IPS-11a (cell line): ENCODE measurements around the gene USP10.

Experiments used
- H3K4me3 ChIP-seq: one replicate; pipeline ENCODE4 v1.5.1; 2013; ENCODE audit warnings: low read depth, low read length, control low read depth

USP10 gene

DNA sequence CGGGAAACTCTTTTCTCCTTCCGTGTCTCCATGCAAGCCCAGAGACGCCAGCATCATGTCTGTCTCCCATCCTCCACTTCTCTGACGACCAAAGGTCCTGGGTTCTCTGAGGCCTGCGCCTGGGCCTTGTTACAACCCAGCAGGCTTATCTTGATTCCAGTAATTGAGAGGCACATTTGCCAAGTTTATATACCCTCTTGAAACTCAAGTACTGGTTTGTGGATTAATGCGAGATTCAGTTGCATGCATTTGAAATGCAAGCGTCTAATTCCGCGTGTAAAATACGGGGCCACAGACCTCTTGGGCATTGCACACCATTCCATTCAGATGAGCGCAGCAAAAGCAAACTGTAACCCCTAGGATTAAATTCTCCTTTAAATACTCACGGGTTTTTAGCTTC lies 91.3 kb downstream of the USP10 start:
- H3K4me3 ChIP-seq = no peak overlapping the region

DNA sequence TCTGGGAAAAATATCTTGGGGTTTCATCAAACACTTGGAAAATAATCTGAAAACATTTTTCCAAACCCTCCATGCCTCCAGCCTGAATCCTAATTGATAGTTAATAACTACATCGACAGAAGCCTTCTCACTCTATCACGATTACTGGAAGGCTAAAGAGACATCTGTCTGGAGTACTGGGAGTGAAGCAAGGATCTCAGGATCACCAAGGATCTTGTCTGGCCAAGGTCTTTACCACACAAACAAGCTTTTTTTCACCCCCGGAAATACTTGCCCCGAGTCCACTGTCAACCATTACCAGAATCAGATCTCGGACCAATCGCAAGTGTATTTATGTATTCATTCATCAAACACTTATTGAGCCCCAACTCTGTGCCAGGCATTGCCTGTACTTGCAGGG lies 91.7 kb downstream of the USP10 start:
- no peak overlapping the region for H3K4me3 ChIP-seq

DNA sequence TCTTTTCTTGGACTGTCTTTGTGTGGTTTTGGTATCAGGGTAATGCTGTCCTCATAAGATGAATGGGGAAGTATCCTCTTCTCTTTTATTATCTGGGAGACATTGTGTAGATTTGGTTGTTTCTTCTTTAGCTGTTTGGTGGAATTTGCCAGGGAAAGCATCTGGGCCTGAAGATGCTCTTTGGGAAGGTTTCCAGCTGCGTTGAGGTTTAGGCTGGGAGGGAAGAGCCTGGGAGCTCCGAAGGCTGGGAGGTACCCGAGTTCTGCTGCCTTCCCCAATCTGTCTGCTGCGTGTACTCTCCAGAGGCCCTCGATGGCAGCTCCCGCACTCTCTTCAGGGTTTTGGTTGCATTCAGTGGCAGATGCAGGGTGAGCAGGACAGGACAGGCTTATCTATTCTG lies 94.4 kb downstream of the USP10 start:
- H3K4me3 ChIP-seq = no peak overlapping the region

DNA sequence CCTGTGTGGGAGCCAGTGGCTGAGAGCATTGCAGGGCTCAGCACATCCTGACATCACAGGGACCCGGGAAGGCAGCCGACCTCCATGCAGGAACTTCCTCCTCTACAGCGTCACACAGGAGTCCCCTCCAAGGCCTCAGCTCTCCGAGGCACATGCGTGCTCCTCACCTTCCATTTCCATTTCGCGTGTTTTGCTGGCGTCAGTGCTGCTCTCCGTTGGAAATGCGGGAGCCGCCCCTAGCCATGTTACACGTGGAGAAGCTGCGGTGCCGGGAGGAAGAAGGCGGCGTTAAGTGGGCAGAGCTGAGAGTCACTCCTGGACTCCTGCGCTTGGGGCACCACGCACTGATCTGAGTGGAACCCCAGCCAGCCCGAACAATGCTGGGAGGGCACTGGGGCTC lies 94.8 kb downstream of the USP10 start:
- no peak overlapping the region for H3K4me3 ChIP-seq

DNA sequence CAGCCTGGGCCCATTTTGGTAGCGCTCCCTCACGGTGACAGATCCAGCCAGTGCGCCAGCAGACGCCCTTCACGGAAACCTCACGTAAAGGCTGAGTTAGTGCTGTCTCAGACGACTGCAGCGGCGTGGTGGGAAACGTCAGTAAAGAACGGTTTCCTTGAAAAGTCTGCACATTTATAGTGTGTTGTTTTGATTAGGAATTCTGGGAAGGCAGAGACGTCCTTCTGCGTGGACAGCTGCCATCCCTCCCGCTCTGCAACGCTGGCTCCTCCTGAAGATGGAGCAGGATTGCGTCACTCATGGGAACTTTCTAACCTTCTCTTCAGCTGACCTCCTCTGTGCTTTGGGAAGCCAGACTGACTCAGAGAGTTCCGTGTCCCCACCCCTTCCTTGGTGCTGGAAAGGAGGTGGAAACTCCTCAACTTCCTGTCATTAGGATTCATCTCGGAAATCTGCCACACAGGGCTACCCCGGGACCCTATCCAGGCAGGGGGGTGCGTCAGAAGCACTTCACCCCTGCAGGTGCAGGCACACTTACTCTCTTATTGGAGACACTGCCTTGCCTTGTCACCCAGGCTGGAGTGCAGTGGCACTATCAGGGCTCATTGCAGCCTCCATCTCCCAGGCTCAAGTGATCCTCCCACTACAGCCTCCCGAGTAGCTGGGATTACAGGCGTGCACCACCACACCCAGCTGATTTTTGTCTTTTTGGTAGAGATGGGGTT lies 95.7 kb downstream of the USP10 start:
- no peak overlapping the region for H3K4me3 ChIP-seq

DNA sequence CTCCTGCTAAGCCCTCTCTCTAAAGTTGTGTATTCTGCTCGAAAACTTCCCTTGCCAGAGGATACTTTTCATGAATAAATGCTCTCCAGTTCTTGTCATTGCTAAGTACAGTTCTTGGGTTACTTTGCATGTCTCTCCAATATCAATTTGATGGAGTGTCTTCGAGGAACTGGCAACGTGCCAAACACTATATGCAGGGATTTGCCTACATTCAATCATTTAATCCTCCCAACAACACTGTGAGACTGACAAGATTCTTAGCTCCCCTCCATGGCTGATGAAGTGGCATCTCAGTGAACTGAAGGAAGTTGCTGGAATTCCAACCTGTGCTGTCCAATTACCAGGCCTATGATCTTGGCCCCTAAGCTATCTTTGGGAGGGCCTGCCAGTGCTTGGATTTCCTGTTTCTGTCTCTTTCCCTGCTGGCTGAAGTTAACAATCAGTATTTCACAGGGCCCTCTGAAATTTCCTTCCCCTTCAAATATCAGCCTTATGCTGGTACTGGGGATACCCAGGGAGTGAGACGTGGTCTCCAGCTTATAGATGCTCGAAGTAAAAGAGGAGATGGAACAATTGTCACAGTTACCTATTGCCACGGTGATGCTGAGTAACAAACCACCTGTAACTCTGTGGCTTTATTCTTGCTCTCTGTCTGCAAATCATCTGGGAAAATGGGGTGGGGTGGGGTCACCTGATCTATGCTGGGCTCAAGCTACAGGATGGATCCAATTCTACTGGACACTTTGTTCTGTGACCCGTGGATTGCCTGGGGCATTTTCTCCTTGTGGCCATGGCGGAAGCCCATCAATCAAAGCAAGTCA lies 100.6 kb downstream of the USP10 start:
- no peak overlapping the region for H3K4me3 ChIP-seq

GRCh38 chr16:84803146-84803545 lies 103.3 kb downstream of the USP10 start:
- no peak overlapping the region for H3K4me3 ChIP-seq

GRCh38 chr16:84804326-84804725 lies 104.5 kb downstream of the USP10 start:
- H3K4me3 ChIP-seq = no peak overlapping the region

DNA sequence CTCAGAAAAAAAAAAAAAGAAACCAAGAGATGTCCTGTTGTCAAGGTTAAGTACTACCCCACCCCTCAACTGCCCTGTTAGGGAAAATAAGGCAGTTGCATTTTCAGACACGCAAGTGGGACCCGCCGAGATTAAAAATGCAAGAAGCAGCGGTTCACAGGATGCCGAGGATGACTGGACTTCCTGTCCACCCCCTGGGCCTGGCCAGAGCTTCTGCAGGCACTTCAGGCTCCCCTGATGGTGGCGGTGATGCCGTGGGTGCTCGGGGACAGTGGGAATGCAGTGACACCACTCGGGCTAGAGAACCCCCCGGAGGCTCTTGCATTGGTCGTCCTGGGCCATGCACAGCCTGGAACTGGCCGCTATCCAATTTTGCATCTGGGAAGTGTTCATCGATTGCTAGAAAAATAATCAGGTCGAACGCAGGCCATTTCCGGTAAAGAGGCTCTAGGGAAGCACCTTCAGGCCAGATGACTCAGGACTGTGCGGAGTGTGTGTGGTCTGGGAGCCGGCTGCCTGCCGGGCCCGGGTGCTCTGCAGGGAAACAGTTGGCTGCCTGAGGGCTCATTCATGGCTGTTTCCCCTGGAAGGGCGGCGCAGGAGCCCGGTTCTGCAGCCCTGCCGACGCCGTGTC lies 106.6 kb downstream of the USP10 start:
- no peak overlapping the region for H3K4me3 ChIP-seq

DNA sequence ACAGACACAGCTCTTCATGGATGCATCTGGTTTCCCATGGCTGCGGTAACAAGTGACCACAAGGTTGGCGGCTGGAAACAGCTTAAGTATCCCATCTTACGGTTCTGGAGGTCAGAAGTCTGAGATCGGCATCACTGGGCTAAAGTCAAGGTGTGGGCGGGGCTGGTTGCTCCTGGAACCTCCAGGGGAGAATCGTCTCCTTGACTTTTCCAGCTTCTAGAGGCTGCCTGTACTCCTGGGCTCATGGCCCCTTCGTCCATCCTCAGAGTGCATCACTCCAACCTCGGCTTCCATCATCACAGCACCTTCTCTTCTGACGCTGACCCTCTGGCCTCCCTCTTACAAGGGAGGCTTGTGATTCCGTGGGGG lies 107.1 kb downstream of the USP10 start:
- H3K4me3 ChIP-seq = no peak overlapping the region

GRCh38 chr16:84807776-84808175 lies 108.0 kb downstream of the USP10 start:
- H3K4me3 ChIP-seq = no peak overlapping the region

DNA sequence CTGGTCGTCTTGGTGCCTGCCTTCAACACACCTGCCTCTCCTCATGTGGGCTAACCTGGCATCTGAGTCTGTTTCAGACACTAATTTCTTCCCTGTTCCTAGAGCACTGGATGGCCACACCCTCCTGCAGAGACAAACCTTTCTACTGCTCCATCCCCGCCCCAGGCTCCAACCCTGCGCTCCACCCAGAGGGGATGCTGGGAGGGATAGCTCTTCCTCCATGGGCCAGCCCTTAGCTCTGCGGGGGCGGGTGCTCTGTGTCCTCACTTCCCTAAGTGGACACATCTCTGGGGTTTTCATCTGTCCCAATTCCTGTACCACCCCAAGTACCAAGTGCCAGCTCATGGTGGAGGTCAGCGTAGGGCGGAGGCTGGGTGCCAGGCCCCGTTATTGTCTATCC lies 109.0 kb downstream of the USP10 start:
- H3K4me3 ChIP-seq = no peak overlapping the region

DNA sequence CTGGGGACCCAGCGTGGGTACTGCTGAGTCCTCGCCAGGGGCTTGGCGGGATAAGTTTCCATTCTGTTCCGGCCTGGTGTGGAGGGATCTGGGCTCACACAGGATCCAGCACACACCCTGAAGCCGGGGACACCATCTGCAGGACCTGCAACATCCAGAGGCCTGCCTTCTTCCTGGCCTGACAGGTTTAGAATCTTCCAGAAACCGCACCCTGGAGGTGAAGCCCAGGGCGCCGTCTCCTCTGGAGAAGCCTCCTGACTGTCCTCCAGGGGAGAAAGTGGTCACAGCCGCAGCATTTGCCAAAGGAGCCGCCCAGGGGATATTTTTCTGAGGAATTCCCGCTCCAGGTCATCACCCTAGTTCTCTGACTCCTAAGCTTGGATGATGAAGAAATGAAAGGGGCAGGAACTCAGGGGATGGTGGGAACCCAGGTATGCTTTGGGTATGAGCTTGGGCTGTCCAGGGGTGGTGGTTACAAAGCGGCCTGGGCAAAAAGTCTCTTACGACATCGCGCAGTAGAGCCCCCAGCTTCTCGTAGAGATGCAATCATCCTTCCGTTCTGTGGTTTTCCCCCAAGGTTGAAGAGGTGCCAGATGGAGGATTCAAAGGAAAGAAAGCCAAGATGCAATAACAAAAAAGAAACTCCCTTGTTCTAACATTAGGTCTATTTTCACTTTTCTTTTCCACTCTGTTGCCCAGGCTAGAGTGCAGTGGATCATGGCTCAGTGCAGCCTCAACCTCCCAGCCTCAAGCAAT lies 110.9 kb downstream of the USP10 start:
- no peak overlapping the region for H3K4me3 ChIP-seq

GRCh38 chr16:84811529-84811928 lies 111.7 kb downstream of the USP10 start:
- H3K4me3 ChIP-seq = no peak overlapping the region

GRCh38 chr16:84813141-84813934 lies 113.5 kb downstream of the USP10 start:
- no peak overlapping the region for H3K4me3 ChIP-seq

GRCh38 chr16:84815462-84815861 lies 115.7 kb downstream of the USP10 start:
- no peak overlapping the region for H3K4me3 ChIP-seq

DNA sequence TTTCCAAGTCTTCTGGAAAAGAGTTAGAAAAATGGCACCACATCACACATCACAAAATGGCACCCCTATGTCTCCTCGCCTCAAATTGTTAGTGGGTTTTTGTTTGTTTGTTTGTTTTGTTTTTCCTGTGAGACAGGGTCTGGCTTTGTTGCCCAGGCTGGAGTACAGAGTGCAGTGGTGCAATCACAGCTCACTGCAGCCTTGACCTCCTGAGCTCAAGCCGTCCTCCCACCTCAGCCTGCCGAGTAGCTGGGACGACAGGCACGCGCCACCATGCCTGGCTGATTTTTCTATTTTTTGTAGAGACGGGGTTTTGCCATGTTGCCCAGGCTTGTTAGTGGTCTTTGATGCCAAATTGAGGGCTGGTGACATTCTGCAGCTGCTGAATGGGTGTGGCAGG lies 116.2 kb downstream of the USP10 start:
- no peak overlapping the region for H3K4me3 ChIP-seq

DNA sequence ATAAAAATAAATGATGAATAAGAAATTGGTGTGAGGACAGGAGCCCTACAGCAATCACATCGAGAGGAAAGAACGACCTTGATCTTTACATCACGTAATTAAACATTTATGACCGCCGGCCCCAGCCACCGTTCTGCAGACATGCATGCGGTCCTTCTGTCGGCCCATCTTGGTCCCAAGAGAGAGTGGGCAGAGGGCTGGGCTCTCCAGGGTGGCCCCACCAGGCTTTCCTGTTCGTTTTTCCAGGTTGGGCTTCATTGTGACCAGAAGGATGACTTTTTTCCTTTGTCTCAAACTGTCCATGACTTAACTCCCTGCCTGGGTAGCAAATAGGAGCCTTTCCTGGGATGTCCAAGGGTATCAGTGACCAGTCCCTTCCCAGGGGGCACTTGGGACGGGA lies 116.7 kb downstream of the USP10 start:
- H3K4me3 ChIP-seq = no peak overlapping the region

DNA sequence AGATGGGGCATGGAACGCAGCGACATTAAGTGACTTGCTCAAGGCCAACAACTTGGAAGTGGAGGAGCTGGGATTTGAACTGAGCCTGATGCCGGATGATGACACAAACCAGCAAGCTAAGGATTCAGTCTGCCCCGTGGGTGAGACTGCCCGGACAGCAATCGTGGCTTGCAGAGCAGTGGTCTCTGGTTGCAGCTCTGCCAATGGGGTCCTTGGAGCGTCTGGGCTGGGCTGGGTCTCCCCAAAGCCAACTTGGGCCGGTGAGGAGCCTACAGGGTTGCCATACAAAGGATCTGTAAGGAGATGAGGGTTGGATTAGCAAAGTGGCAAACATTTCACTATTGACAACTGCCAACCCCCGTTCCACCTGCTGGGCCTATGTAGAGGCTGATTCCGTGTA lies 117.4 kb downstream of the USP10 start:
- no peak overlapping the region for H3K4me3 ChIP-seq

GRCh38 chr16:84817613-84818012 lies 117.8 kb downstream of the USP10 start:
- no peak overlapping the region for H3K4me3 ChIP-seq

- no peak overlapping the region for H3K4me3 ChIP-seq
These were observed 118.3 kb downstream of the USP10 start for GRCh38 chr16:84818133-84818532.
